ENCODE results near the gene LAMA5. TPM values are rescaled to one million over a fixed set of nuclear protein-coding genes. Genes with fewer than 3 reads are reported as not detected.

LAMA5 gene
- total RNA-seq, 1 donor from 2014 or later, result 70.9 TPM

GRCh38 chr20:62277253-62277652 is 89.9 kb downstream of the LAMA5 start:
- no peaks in the 10 kb centered on the region for H3K27me3 ChIP-seq (ENCODE audit: low read depth)
- H3K27ac ChIP-seq (replicated peaks), result peak overlapping the region; percentile 65
- no peak for DNase-seq
- TF ChIP-seq CTCF (IDR thresholded peaks at IDR 0.05; ENCODE audit: borderline replicate concordance), result no peak
- intact Hi-C loops (cut with micrococcal nuclease), result no loop called here
- H3K4me1 ChIP-seq, result peaks cover 24% of the 10 kb centered on the region
- peaks cover 66% of the 10 kb centered on the region for H3K36me3 ChIP-seq
- no peak overlapping the region for H3K4me3 ChIP-seq
- no peaks in the 10 kb centered on the region for H3K9me3 ChIP-seq (replicated peaks)

GRCh38 chr20:62276439-62276838 is 90.7 kb downstream of the LAMA5 start:
- H3K4me3 ChIP-seq, result no peak overlapping the region
- H3K36me3 ChIP-seq, result peaks cover 65% of the 10 kb centered on the region
- no peaks in the 10 kb centered on the region for H3K9me3 ChIP-seq (replicated peaks)
- TF ChIP-seq CTCF (IDR thresholded peaks at IDR 0.05; ENCODE audit: borderline replicate concordance), result no peak
- intact Hi-C loops (cut with micrococcal nuclease), result no loop called here
- peaks cover 21% of the 10 kb centered on the region for H3K4me1 ChIP-seq
- DNase-seq, result peak; percentile 43
- peak overlapping the region; percentile 65 for H3K27ac ChIP-seq (replicated peaks)
- no peaks in the 10 kb centered on the region for H3K27me3 ChIP-seq (ENCODE audit: low read depth)

DNA sequence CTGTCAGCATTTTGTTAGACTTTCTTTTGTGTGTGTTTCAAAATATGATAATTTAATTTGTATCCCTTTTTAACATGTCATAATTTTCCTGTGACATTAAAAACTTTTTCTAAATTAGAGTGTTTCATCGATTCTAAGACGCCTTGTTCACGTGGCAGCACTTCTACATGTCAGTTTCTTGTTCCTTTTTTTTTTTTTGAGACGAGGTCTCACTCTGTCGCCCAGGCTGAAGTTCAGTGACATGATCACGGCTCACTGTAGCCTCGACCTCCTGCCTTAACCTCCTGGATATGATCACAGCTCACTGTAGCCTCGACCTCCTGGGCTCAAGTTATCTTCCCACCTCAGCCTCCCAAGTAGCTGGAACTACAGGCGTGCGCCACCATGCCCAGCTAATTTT is 91.9 kb downstream of the LAMA5 start:
- DNase-seq, result no peak
- Histone ChIP-seq H3K4me1 (peaks cover 21% of the 10 kb centered on the region), H3K27ac (replicated peaks) (no peak overlapping the region), H3K9me3 (replicated peaks) (no peaks in the 10 kb centered on the region), H3K4me3 (no peak overlapping the region), H3K27me3 (ENCODE audit: low read depth) (no peaks in the 10 kb centered on the region), H3K36me3 (peaks cover 53% of the 10 kb centered on the region)
- TF ChIP-seq CTCF (IDR thresholded peaks at IDR 0.05; ENCODE audit: borderline replicate concordance), result no peak
- intact Hi-C loops (cut with micrococcal nuclease), result no loop called here

GRCh38 chr20:62274332-62274950 is 92.7 kb downstream of the LAMA5 start:
- Histone ChIP-seq H3K4me1 (peaks cover 27% of the 10 kb centered on the region), H3K36me3 (peaks cover 51% of the 10 kb centered on the region), H3K4me3 (no peak overlapping the region), H3K27me3 (ENCODE audit: low read depth) (no peaks in the 10 kb centered on the region), H3K27ac (replicated peaks) (no peak overlapping the region), H3K9me3 (replicated peaks) (no peaks in the 10 kb centered on the region)
- no peak for DNase-seq
- intact Hi-C loops (cut with micrococcal nuclease), result no loop called here
- no peak for TF ChIP-seq CTCF (IDR thresholded peaks at IDR 0.05; ENCODE audit: borderline replicate concordance)

DNA sequence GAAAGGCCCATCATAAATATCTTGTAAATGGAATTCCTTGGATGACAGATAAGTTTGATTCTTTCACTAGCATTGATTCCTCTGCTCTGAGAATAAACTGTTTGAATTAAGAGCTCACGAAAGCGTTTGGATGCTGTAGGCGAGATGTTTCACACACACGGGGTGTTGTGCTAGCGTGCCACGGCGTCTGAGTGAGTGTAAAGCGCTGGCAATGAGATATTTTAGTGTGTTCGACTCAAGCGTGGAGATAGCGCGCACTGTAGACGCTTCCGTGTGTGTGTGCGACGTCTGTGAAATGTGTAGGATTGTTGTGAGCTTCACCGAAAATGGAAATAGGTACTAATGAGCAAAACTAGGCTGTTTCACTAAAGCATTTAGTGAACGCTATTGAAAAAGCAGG is 93.7 kb downstream of the LAMA5 start:
- no peak for TF ChIP-seq CTCF (IDR thresholded peaks at IDR 0.05; ENCODE audit: borderline replicate concordance)
- Histone ChIP-seq H3K27ac (replicated peaks) (no peak overlapping the region), H3K9me3 (replicated peaks) (no peaks in the 10 kb centered on the region), H3K27me3 (ENCODE audit: low read depth) (no peaks in the 10 kb centered on the region), H3K4me1 (peaks cover 38% of the 10 kb centered on the region), H3K36me3 (peaks cover 55% of the 10 kb centered on the region), H3K4me3 (no peak overlapping the region)
- no peak for DNase-seq
- intact Hi-C loops (cut with micrococcal nuclease), result no loop called here
